Brain pericyte (primary cell): ENCODE data around the gene BBOF1.
A peak's percentile ranks its signal among the peaks of the same experiment; 100 is the strongest.
"Not testable (repeated sequence)": the region's sequence is repeated elsewhere in the genome, so short reads cannot be mapped to it uniquely, and the experiment has no call there.

Source experiments
- DNase-seq: peaks from one replicate; pipeline ENCODE4 v3.0.0-alpha.2; 2012; ENCODE audit warnings: low read depth, low spot score

The BBOF1 gene, protein sequence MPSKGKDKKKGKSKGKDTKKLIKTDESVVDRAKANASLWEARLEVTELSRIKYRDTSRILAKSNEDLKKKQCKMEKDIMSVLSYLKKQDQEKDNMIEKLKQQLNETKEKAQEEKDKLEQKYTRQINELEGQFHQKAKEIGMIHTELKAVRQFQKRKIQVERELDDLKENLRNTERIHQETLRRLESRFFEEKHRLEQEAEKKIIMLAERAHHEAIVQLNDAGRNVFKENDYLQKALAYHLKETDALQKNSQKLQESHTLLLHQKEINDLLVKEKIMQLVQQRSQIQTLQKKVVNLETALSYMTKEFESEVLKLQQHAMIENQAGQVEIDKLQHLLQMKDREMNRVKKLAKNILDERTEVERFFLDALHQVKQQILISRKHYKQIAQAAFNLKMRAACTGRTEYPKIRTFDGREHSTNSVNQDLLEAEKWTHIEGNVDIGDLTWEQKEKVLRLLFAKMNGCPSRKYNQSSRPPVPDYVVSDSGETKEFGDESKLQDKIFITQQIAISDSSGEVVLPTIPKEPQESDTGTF

DNA sequence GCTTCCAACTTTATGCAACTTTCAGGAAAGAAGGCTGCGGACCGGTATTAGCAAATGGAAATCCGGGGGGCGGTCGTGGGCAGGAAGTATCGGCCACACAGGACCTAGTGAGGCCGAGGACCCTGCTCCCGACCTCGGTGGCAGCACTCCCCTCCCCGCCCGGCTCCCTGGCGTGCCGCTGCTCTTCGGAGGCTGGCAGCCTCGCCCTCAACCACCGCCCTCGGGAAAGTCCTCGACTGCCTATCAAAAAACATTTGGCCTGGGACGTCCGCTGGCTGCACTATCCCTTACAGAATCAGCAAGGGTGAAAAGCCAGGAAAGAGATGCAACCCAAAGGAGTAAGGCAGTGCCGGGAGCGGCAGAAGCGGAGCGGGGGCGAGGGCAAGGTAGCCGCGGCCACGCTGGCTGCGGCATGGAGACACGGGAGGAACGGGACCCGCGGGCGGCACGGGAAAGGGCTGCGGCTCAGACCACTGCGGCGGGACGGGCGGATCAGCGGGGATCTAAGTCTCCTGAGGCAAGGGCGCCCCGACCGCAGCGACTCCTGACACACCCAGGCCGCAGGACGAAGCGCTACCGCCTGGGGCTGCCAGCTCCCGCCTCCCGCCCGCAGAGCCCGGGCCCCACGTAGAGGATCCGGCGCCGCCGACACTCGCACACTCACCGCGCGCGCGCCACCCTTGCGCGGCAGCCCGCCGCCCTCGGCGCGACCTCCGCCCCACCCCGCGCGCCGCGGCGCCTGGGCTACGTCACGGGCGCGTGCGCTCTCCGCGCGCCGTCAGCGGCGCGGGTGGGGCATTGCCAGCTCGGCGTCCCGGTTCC lies at the start of gene BBOF1, which contains the start of gene ENTPD5:
Gene BBOF1 (plus strand): TSS at position 764 of the 822 bp plus-strand sequence. CDS start 130 bp downstream, outside the sequence.
Gene ENTPD5 (minus strand): TSS at position 703 of the 822 bp plus-strand sequence. CDS start 31,186 bp downstream, outside the sequence.
- DNase-seq: peak; percentile 17

DNA sequence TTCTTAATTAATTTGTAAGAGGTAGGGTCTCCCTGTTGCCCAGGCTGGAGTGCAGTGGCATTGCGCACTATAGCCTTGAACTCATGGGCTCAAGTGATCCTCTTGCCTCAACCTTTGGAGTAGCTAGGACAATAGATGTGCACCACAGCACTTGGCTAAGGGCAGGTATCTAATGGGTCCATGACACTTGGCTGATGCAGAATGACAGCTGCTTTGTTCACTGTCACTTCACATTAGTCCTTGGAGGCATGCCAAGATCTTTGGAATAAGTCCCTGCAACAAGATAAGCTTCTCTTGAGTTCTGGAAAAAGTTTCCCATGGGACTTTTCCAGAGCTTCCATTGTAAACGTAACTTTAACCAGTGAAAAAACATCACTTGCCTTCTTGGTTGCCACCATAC lies 45.7 kb upstream of the BBOF1 start:
- no peak for DNase-seq

DNA sequence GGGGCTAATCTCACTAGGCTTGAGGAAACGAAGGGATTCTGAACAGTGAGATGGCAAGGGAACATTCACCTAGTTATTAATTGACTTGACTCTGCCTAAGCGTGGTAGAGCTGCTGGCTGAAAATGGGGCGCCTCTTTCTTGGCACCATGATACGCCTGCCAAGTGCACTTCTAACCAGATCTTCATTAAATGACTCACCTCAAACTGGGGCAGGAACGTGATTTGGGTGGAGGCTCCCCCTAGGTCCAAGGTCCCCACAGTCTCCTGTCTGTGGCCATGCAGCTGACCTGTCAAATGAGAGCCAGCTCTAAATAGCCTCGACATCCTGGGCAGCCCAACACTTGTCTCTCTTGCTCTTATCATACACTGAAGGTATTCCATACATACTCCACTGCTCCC lies 43.0 kb upstream of the BBOF1 start:
- no peak for DNase-seq

DNA sequence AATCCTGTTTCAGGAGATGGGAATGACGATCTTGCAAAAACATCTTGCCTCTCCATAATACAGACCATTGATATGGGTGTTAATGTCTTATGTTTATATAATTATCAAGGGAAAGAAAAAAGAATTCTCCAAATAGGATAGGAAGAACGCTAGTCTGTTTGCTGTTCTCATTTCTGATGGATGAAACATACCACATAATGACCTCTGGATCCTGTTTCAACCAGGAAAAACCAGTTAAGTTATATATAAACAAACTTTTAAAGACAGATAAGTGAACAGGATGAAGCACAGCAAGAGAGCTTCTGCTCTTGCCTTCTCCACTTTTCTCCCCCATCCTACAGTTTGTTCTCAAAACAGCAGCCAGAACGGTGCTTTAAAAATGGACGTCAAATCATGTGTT lies 41.3 kb upstream of the BBOF1 start:
- DNase-seq: peak; percentile 7

DNA sequence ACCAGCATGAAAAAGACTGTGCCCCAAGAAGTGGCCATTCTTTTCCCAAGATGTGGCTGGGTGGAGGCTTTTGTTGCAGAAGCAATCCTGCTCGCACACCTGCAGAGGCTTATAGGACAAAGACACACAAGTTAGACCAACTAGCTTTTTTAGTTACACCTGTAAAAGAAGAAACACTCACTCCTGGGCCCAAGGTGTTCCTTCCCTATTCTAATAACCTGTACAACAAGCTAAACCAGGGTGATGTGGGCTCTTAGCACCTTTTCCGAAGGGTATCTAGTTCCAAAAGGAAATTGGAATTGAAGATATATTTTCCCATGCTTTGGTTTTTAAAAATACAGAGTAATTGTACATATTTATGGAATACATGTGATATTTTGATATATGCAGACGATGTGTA lies 31.1 kb upstream of the BBOF1 start:
- DNase-seq: no peak

DNA sequence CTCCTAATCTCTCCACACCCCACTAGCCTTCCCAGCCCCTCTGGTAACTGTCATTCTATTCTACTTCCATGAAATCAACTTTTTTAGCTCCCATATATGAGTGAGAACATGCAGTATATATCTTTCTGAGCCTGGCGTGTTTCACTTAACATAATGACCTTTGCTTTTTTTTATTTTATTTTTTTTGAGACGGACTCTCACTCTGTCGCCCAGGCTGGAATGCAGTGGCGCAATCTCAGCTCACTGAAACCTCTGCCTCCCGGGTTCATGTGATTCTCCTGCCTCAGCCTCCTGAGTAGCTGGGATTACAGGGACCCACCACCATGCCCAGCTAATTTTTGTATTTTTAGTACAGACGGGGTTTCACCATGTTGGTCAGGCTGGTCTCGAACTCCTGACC lies 30.5 kb upstream of the BBOF1 start:
- DNase-seq: not testable (repeated sequence)

DNA sequence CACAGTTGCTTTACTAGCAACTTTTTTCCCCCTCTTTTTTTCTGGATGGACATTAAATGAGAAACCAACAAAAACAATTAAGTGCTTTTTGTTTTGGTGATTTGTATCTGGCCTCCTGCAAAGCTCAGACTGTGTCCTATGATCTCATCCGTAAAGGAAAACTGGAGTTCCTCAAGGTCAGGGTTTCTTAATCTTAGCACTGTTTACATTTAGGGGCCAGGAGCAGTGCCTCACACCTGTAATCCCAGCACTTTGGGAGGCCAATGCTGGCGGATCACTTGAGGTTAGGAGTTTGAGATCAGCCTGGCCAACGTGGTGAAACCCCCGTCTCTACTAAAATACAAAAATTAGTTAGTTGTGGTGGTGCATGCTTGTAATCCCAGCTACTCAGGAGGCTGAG lies 28.1 kb upstream of the BBOF1 start:
- DNase-seq: no peak

DNA sequence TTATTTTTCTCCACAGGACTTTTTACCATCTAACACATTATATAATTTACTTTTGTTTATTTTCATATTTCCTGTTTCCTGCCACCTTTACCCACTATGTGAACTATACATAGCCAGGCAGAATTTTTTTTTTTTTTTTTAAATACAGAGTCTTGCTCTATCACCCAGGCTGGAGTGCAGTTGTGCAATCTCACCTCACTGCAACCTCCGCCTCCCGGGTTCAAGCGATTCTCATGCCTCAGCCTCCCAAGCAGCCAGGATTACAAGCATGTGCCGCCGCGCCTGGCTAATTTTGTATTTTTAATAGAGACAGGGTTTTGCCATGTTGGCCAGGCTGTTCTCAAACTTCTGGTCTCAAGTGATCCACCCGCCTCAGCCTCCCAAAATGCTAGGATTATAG lies 24.2 kb upstream of the BBOF1 start:
- not testable (repeated sequence) for DNase-seq

DNA sequence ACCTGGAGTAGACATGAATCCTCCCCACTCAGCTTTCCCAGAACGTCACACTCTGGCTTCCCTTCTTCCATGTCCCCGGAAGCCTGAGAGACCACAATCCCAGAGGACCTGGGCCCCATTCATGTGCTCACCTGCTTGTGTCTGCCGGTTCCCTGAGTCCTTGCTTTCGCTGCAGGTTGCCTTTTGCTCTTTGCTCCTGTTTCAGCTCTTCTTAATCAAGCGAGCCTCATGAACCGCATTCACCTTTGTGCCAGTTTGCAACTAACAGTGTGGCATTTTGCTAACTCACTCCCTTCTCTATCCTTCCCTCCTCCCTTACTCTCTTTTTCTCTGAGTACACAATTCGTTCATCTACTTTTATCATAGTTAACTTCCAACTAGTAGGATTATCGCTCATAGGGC lies 23.2 kb upstream of the BBOF1 start:
- no peak for DNase-seq

DNA sequence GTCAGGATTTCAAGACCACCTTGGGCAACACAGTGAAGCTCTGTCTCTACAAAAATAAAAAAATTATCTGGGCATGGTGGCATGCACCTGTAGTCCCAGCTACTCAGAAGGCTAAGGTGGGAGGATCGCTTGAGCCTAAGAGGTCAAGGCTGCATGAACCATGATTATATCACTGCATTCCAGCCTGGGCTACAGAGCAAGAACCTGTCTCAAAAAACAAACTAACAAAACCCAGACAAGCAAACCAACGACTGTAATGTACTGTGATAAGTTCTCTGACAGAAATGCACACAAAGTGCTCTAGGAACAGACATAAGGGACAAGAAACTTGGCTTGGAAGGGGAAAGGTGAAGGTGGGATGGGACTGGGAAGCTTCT lies 22.4 kb upstream of the BBOF1 start:
- DNase-seq: no peak

DNA sequence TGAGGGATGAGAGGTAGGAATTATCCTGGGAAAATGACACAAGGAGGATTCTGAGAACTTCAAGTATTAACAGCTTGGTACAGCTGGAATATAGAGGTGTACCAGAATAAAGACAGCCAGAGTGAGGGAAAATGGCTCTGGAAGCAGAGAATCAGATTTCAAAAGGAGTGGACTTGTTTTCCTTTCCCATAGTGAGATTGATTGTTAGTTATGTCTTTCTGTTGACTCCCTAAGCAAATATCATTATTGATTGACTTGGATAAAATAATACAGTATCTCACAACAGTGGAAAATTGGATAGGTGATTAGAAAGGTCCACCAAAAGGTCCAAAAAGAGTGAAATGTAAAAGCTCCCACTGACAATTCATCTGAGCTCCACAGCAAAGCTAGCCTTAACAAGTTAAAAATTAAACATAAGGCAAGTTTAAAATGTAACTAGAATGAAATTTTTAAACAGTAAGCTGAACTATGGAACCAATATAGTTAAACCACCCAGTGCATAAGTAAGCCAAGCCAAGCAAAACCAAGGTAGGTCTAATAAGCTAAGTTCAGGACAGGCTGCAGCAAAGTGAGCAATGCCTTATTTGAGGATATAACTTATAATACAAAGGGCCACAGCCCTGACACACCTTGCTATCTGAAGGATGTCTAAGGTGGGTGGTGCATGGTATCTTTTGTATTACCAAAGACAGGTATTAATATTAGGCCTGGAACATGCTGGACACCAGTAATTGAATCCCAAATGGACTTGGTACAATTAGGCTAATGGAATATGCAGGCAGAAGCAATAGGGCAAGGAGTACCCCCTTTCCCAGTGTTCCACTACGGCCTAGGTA lies 21.8 kb upstream of the BBOF1 start:
- no peak for DNase-seq

DNA sequence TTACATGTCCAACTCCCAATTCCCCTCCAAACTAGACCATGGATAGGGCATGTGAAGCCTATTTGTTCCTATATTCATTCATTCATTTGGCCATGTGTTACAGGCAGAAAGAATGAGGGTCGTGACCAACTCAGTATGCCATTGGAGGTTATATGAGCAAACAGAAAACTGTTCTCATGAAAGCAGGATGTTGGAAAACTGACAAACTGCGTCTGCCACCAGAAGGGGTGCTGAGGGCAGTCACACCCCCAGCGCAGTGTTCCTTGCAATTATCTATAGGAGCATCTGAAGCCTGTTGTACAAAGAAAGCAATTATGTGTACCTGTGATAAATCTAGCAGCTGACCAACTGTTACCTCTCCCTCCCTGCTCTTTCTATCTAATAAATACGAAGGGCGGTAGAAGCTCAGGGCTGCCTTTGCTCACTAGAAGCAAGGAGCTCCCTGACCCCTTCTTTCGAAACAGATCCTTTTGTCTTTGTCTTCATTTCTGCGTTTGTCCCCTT lies 21.2 kb upstream of the BBOF1 start:
- no peak for DNase-seq

DNA sequence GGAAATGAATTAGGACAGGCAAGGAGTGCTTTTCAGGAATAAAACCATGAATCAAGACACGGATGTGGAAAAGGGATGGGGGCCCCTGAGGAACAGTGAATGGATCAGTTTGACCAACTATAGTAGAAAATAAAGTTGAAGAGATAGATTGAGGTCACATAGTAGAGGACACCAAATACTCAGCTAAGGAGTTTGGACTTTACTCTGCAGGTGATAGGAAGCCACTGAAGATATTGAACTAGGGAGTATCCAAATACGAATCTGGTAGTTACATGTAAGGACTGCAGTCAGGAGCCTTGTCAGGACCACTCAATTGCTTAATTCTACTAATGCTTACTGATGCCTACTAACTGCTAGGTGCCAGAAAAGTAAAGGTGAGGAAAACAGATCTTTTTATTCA lies 20.4 kb upstream of the BBOF1 start:
- no peak for DNase-seq

DNA sequence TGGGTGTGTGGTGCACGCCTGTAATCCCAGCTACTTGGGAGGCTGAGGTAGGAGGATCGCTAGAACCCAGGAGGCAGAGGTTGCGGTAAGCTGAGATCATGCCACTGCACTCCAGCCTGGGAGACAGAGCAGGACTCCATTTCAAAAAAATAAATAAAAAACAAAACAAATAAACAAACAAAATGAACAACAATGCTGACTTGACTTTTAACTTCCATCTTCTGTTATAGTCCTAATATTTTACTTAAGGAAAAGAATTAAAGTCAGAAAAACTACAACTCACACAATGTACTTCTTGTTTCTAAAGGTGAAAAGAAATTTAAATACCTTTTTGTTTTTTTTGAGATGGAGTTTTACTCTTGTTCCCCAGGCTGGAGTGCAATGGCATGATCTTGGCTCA lies 13.5 kb upstream of the BBOF1 start:
- not testable (repeated sequence) for DNase-seq

DNA sequence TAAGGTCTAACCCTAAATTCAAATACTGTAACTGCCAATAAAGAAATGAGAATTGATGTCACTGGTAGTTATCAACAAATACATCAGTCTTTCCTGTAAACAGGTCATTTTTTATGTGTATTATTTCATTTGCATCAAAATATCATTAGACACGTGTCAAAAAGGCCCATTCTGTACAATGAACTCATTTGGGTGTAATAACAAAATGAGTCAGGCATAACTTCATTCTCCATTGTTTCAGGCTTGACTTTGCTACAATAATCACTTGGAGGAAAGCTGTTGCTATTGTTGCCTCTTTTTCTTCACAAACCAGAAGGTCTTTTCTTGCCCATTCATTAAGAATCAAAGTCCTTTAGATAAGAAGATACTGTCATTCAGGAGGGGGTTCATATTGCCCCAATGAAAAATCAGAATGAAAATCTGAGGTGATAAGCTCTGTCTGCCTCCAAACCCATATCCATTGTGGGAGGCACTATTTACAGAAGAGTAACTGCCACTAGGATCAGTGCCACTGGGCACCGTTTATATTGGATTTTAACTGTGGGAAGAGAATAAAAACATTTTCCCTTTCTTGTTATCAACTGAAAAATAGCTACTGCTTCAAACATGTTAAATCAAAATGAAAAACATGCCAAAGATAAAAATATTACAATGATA lies 10.2 kb upstream of the BBOF1 start:
- no peak for DNase-seq

DNA sequence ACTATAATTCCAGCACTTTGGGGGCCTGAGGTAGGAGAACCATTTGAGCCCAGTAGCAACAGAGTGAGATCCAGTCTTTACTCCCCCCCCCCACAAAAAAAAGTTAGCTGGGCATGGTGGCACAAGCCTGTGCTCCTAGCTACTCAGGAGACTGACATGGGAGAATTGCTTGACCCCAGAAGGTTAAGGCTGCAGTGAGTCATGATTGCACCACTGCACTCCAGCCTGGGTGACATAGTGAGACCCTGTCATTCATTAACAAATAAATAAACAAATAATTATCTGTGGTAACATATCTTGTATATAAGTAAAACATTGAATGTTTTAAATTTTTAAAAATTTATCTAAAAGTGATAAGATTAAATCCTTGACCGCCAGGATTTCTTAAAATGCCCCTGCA lies 4.8 kb upstream of the BBOF1 start:
- DNase-seq: no peak

DNA sequence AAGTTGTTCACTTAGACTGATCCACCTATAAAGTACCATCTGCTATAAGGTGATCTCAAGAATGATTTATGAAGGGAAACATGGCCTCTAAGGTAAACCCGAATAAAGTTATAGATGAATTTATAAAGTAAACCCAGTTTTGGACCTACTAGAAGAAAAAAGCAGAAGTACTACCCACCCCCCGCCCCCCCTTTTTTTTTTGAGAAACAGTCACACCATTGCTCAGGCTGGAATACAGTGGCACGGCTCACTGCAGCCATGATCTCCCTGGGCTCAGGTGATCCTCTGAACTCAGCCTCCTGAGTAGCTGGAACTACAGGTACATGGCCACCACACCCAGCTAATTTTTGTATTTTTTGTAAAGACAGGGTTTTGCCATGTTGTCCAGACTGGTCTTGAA lies 4.0 kb upstream of the BBOF1 start:
- DNase-seq: no peak

DNA sequence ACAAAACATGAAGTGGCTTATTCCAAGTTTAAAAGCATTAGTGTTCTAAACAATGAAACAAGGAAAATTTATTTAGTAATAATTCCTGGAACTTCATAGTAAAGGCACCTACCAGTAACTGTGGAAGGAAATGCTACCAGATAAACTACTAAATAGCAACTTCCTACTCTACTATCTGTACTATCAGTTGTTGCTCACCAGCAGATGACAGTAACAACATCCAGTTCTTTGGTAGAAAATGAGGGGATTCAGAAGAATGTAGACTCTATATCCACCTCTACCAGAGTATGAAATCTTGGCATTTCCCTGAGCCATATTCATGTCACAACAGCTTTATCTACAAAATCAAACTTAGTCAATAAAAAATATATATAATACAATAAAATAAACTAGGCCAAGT lies 3.2 kb upstream of the BBOF1 start:
- DNase-seq: no peak

DNA sequence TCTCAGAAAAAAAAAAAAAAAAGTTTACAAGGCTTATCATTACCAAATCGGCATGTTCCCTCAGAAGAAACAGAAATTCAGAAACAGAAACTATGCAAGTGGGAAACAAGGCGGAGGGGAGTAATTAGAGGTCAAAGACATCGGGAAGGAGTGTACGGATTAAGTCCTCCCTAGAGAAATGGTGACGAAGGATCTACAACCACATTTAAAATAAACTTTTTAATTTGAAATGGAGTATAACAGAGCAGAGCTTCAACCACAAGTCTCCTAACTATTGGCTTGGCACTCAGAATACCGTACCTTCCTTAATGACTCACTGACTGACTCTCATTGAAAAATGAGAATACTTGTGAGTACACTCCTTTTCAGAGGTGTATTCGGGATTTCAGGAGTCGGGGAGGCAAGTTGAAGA lies 969 bp upstream of the BBOF1 start:
- DNase-seq: peak; percentile 10

DNA sequence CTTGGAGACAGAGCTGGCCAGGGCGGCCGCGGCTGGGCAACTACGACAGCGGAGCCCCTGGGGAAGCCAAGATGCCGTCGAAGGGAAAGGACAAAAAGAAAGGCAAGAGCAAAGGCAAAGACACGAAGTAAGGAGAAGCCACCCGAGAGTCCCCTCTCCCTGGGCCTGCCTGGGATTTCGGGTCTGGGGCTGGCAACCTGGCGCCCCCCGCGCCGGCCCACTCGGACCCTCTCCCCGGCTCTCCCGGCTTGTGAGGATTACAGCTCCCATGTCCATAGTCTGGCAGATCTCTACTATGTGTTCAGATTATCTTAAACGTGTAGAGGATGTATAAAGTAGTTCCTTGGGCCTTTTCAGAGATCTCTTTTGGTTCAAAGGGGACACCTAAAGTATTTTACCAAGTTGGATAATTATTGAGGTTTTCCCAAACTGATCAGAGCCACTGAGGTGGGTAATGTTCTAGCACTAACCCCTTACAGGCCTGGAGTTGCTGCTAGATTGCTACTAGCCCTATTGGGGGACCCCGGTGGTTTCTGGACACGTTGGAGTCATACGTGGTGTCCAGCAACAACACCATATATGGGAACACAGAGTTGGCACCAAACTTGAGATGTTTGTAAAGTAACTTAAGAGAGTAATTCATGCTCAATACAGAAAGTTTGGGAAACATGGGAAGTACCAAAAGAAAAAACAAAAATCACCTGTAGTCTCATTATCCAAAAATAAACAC lies 424 bp downstream of the BBOF1 start:
- DNase-seq: peak; percentile 8
